ENCODE data around the gene TINAGL1. TPM values are rescaled to one million over a fixed set of nuclear protein-coding genes. Genes with fewer than 3 reads are reported as not detected.

Gene TINAGL1
- total and polyA plus RNA-seq, 2 donors (not counting 1 experiment from before 2014, with no cell fraction given) = 3.0 to 92.5 TPM

GRCh38 chr1:31628931-31629556 is 52.7 kb downstream of the TINAGL1 start:
- peaks cover 8% of the 10 kb centered on the region for H3K36me3 ChIP-seq (ENCODE audit: control insufficient read depth, insufficient read depth, low read length)
- H3K9ac ChIP-seq (ENCODE audit: insufficient read depth, low read length) = no peak overlapping the region
- H3K4me2 ChIP-seq (ENCODE audit: extremely low read depth, insufficient read depth, low read length) = no peak overlapping the region
- TF ChIP-seq CTCF (conservative IDR thresholded peaks at IDR 0.05 in 1 of 2, IDR thresholded peaks at IDR 0.05 in 1 of 2; ENCODE audit: low read depth in 1 of 2, low read length in 2 of 2) (no peak), EZH2 (IDR thresholded peaks at IDR 0.05; ENCODE audit: low read length, missing control alignments) (no peak)
- no peaks in the 10 kb centered on the region for H3K79me2 ChIP-seq (ENCODE audit: control insufficient read depth, insufficient read depth, low read length)
- H3K27ac ChIP-seq (ENCODE audit: insufficient read depth, low read length) = no peak overlapping the region
- no peak for DNase-seq (ENCODE audit: low read depth in 2 of 2)
- no peak overlapping the region for H2AFZ ChIP-seq (ENCODE audit: low read length)
- no peaks in the 10 kb centered on the region for H3K27me3 ChIP-seq (ENCODE audit: control insufficient read depth, insufficient read depth, low read length)
- no peaks in the 10 kb centered on the region for H3K9me3 ChIP-seq (ENCODE audit: control insufficient read depth, insufficient read depth, low read depth, low read length)
- H4K20me1 ChIP-seq (ENCODE audit: control insufficient read depth, extremely low read depth, insufficient read depth, low read length) = no peaks in the 10 kb centered on the region
- peaks cover 18% of the 10 kb centered on the region for H3K4me1 ChIP-seq (ENCODE audit: control insufficient read depth, extremely low read depth, insufficient read depth, low read length)
- no peak overlapping the region for H3K4me3 ChIP-seq (replicated peaks in 1 of 4; ENCODE audit: control extremely low read depth in 1 of 4, insufficient read depth in 1 of 4, low read depth in 3 of 4, low read length in 4 of 4)

GRCh38 chr1:31632649-31633048 is 56.3 kb downstream of the TINAGL1 start:
- Histone ChIP-seq H3K27me3 (ENCODE audit: control insufficient read depth, insufficient read depth, low read length) (no peaks in the 10 kb centered on the region), H4K20me1 (ENCODE audit: control insufficient read depth, extremely low read depth, insufficient read depth, low read length) (no peaks in the 10 kb centered on the region), H3K9me3 (ENCODE audit: control insufficient read depth, insufficient read depth, low read depth, low read length) (no peaks in the 10 kb centered on the region), H3K36me3 (ENCODE audit: control insufficient read depth, insufficient read depth, low read length) (peaks cover 8% of the 10 kb centered on the region), H3K4me1 (ENCODE audit: control insufficient read depth, extremely low read depth, insufficient read depth, low read length) (peaks cover 4% of the 10 kb centered on the region), H3K9ac (ENCODE audit: insufficient read depth, low read length) (no peak overlapping the region), H2AFZ (ENCODE audit: low read length) (no peak overlapping the region), H3K4me3 (replicated peaks in 1 of 4; ENCODE audit: control extremely low read depth in 1 of 4, insufficient read depth in 1 of 4, low read depth in 3 of 4, low read length in 4 of 4) (no peak overlapping the region), H3K79me2 (ENCODE audit: control insufficient read depth, insufficient read depth, low read length) (peaks cover 13% of the 10 kb centered on the region), H3K4me2 (ENCODE audit: extremely low read depth, insufficient read depth, low read length) (no peak overlapping the region), H3K27ac (ENCODE audit: insufficient read depth, low read length) (no peak overlapping the region)
- no peak for DNase-seq (ENCODE audit: low read depth in 2 of 2)
- TF ChIP-seq CTCF (conservative IDR thresholded peaks at IDR 0.05 in 1 of 2, IDR thresholded peaks at IDR 0.05 in 1 of 2; ENCODE audit: low read depth in 1 of 2, low read length in 2 of 2) (no peak), EZH2 (IDR thresholded peaks at IDR 0.05; ENCODE audit: low read length, missing control alignments) (no peak)

- Histone ChIP-seq H3K4me1 (ENCODE audit: control insufficient read depth, extremely low read depth, insufficient read depth, low read length) (peaks cover under 1% of the 10 kb centered on the region), H2AFZ (ENCODE audit: low read length) (no peak overlapping the region), H3K36me3 (ENCODE audit: control insufficient read depth, insufficient read depth, low read length) (peaks cover 7% of the 10 kb centered on the region), H4K20me1 (ENCODE audit: control insufficient read depth, extremely low read depth, insufficient read depth, low read length) (no peaks in the 10 kb centered on the region), H3K27ac (ENCODE audit: insufficient read depth, low read length) (no peak overlapping the region), H3K27me3 (ENCODE audit: control insufficient read depth, insufficient read depth, low read length) (no peaks in the 10 kb centered on the region), H3K79me2 (ENCODE audit: control insufficient read depth, insufficient read depth, low read length) (peaks cover 18% of the 10 kb centered on the region), H3K9ac (ENCODE audit: insufficient read depth, low read length) (no peak overlapping the region), H3K4me3 (replicated peaks in 1 of 4; ENCODE audit: control extremely low read depth in 1 of 4, insufficient read depth in 1 of 4, low read depth in 3 of 4, low read length in 4 of 4) (no peak overlapping the region), H3K9me3 (ENCODE audit: control insufficient read depth, insufficient read depth, low read depth, low read length) (no peaks in the 10 kb centered on the region), H3K4me2 (ENCODE audit: extremely low read depth, insufficient read depth, low read length) (no peak overlapping the region)
- DNase-seq (ENCODE audit: low read depth in 2 of 2) = no peak
- TF ChIP-seq CTCF (conservative IDR thresholded peaks at IDR 0.05 in 1 of 2, IDR thresholded peaks at IDR 0.05 in 1 of 2; ENCODE audit: low read depth in 1 of 2, low read length in 2 of 2) = peak; percentile 32 to 46
- no peak for TF ChIP-seq EZH2 (IDR thresholded peaks at IDR 0.05; ENCODE audit: low read length, missing control alignments)
Measured at GRCh38 chr1:31633117-31633516, 56.8 kb downstream of the TINAGL1 start.

Other genes with a start within 250 kb of the TINAGL1 start
- 116 and 554 TPM in 2 replicates for gene FABP3, start 203.4 kb upstream of the TINAGL1 start, total RNA-seq
- gene FABP3, start 203.4 kb upstream of the TINAGL1 start, polyA plus RNA-seq = 275 and 664 TPM in 2 replicates
- 6.7 and 28.4 TPM in 2 replicates for gene SERINC2, start 163.3 kb upstream of the TINAGL1 start, total RNA-seq
- 104 and 229 TPM in 2 replicates for gene SERINC2, start 163.3 kb upstream of the TINAGL1 start, polyA plus RNA-seq
- gene HCRTR1, start 41.2 kb downstream of the TINAGL1 start, total RNA-seq = not detected in 2 replicates
- not detected in 2 replicates for gene HCRTR1, start 41.2 kb downstream of the TINAGL1 start, polyA plus RNA-seq
- gene PEF1, start 68.4 kb downstream of the TINAGL1 start, total RNA-seq = 72.2 and 78.1 TPM in 2 replicates
- gene PEF1, start 68.4 kb downstream of the TINAGL1 start, polyA plus RNA-seq = 72.9 and 85.3 TPM in 2 replicates
- gene COL16A1, start 127.5 kb downstream of the TINAGL1 start, total RNA-seq = 80.3 and 150 TPM in 2 replicates
- gene COL16A1, start 127.5 kb downstream of the TINAGL1 start, polyA plus RNA-seq = 20.9 and 21.0 TPM in 2 replicates
- 7.4 and 10.4 TPM in 2 replicates for gene ADGRB2, start 187.8 kb downstream of the TINAGL1 start, total RNA-seq
- gene ADGRB2, start 187.8 kb downstream of the TINAGL1 start, polyA plus RNA-seq = 4.4 and 4.8 TPM in 2 replicates
- gene SPOCD1, start 239.5 kb downstream of the TINAGL1 start, total RNA-seq = 30.3 and 47.2 TPM in 2 replicates
- gene SPOCD1, start 239.5 kb downstream of the TINAGL1 start, polyA plus RNA-seq = 44.8 and 55.4 TPM in 2 replicates

Measured in fibroblast of lung (primary cell).